ENCODE results near the gene PCNT. TPM values are rescaled to one million over a fixed set of nuclear protein-coding genes. Genes with fewer than 3 reads are reported as not detected.

PCNT gene
- total RNA-seq, 1 experiment from 2014 or later, result 39.6 TPM

DNA sequence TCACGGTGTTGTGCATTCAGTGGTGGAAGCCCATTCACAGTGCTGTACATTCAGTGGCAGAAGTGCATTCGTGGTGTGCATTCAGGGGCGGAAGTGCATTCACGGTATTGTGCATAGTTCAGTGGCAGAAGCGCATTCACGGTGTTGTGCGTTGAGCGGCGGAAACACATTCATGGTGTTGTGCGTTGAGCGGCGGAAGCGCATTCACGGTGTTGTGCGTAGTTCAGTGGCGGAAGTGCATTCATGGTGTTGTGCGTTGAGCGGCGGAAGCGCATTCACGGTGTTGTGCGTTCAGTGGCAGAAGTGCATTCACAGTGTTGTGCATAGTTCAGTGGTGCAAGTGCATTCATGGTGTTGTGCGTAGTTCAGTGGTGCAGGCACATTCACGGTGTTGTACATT, 60.6 kb downstream of the PCNT start:
- H3K23ac ChIP-seq (ENCODE audit: insufficient read length, low read depth, low read length), result no peak overlapping the region
- Mint-ChIP-seq H3K4me1 (peaks cover 22 to 25% of the 10 kb centered on the region in 2 experiments), H3K27me3 (ENCODE audit: low read depth) (no peaks in the 10 kb centered on the region), H3K4me3 (no peak overlapping the region), H3K36me3 (ENCODE audit: insufficient read depth in 1 of 3, low read depth in 3 of 3) (peaks cover 52 to 65% (median 62%) of the 10 kb centered on the region in 3 experiments), H3K27ac (peak overlapping the region in 2 of 3 experiments; percentile 30 to 70; a peak in 3 of 7 replicates), H3K9me3 (peaks cover 26 to 31% of the 10 kb centered on the region in 2 experiments)
- no peaks in the 10 kb centered on the region for H4K20me1 ChIP-seq (ENCODE audit: control insufficient read depth, insufficient read depth, insufficient read length)
- no peak overlapping the region for H2BK12ac ChIP-seq (ENCODE audit: insufficient read length, low read depth, low read length)
- H3K4me1 ChIP-seq (ENCODE audit: insufficient read depth, low read length), result peaks cover 2% of the 10 kb centered on the region; the same call in 1 of the 2 replicates
- no peak for DNase-seq
- TF ChIP-seq, protein P1, sequence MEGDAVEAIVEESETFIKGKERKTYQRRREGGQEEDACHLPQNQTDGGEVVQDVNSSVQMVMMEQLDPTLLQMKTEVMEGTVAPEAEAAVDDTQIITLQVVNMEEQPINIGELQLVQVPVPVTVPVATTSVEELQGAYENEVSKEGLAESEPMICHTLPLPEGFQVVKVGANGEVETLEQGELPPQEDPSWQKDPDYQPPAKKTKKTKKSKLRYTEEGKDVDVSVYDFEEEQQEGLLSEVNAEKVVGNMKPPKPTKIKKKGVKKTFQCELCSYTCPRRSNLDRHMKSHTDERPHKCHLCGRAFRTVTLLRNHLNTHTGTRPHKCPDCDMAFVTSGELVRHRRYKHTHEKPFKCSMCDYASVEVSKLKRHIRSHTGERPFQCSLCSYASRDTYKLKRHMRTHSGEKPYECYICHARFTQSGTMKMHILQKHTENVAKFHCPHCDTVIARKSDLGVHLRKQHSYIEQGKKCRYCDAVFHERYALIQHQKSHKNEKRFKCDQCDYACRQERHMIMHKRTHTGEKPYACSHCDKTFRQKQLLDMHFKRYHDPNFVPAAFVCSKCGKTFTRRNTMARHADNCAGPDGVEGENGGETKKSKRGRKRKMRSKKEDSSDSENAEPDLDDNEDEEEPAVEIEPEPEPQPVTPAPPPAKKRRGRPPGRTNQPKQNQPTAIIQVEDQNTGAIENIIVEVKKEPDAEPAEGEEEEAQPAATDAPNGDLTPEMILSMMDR (conservative IDR thresholded peaks at IDR 0.05), result no peak
- H3K4me2 ChIP-seq (ENCODE audit: insufficient read depth, insufficient read length, low read length), result no peak overlapping the region
- no peak overlapping the region for H2BK15ac ChIP-seq (ENCODE audit: low read depth, low read length)
- H3K56ac ChIP-seq (ENCODE audit: insufficient read length, low read depth, low read length), result no peak overlapping the region
- H3K9ac ChIP-seq (ENCODE audit: extremely low read depth, insufficient read length, low read length), result no peak overlapping the region
- H3K27me3 ChIP-seq (ENCODE audit: insufficient read depth, low read length), result no peaks in the 10 kb centered on the region
- WGBS (ENCODE audit: extremely low coverage, insufficient read length, low lambda C conversion rate), result no CpG with 5 or more reads among the region's 24 CpGs
- no peak overlapping the region for H2AFZ ChIP-seq (ENCODE audit: low read length)
- H4K91ac ChIP-seq (ENCODE audit: insufficient read length, low read depth, low read length), result no peak overlapping the region
- no peak overlapping the region for H4K5ac ChIP-seq (ENCODE audit: insufficient read length, low read depth, low read length)
- no peaks in the 10 kb centered on the region for H3K9me3 ChIP-seq (ENCODE audit: control insufficient read depth, low read depth, low read length)
- H4K8ac ChIP-seq (replicated peaks; ENCODE audit: insufficient read length, low read depth, low read length), result peak overlapping the region; percentile 13
- no peaks in the 10 kb centered on the region for H3K79me1 ChIP-seq (ENCODE audit: insufficient read depth, low read depth, low read length, poor library complexity, severe bottlenecking)
- no peak overlapping the region for H2AK5ac ChIP-seq (ENCODE audit: insufficient read length, low read length)
- H3K27ac ChIP-seq (ENCODE audit: insufficient read length, low read depth, low read length), result no peak overlapping the region
- no peaks in the 10 kb centered on the region for H3K23me2 ChIP-seq (ENCODE audit: insufficient read length, low read depth, low read length, poor library complexity, severe bottlenecking)
- H2BK5ac ChIP-seq (ENCODE audit: insufficient read length, low read length), result no peak overlapping the region
- peaks cover 8% of the 10 kb centered on the region; the same call in 1 of the 2 replicates for H3K79me2 ChIP-seq (ENCODE audit: insufficient read depth, low read length)
- H3K18ac ChIP-seq (ENCODE audit: insufficient read length, low read depth, low read length), result no peak overlapping the region
- no peak overlapping the region for H3K4ac ChIP-seq (ENCODE audit: low read depth, low read length)
- H3T11ph ChIP-seq (ENCODE audit: low read length), result no peak overlapping the region
- no peak overlapping the region for H3K14ac ChIP-seq (ENCODE audit: insufficient read depth, low read length)
- H2BK20ac ChIP-seq (ENCODE audit: low read depth, low read length, poor library complexity, severe bottlenecking), result no peak overlapping the region
- H2BK120ac ChIP-seq (ENCODE audit: low read depth, low read length, poor library complexity, severe bottlenecking), result no peak overlapping the region

All from H9 (cell line).